Effector memory CD8-positive, alpha-beta T cell (primary cell): Measurements from ENCODE around the gene APH1B.

Experiments used
- ATAC-seq: fragments of 150-1000 bp; cut with Tn5 transposase; replicated peaks from 2 replicates; pipeline ENCODE4 v1.10.0; 2021; ENCODE audit warnings: mild to moderate bottlenecking, moderate library complexity
- DNase-seq, 3 experiments: peaks; one replicate each; pipeline ENCODE4 v3.0.0; 2021
- H3K27ac Mint-ChIP-seq, 2 donors: one replicate each; pipeline ENCODE4 v1.8.0; 2022; ENCODE audit warnings: mild to moderate bottlenecking in 2 of 2, mixed read lengths in 2 of 2, moderate library complexity in 2 of 2
- H3K27me3 Mint-ChIP-seq, 2 donors: one replicate each; pipeline ENCODE4 v1.8.0; 2022; ENCODE audit warnings: mixed read lengths in 2 of 2
- H3K36me3 Mint-ChIP-seq: one replicate; pipeline ENCODE4 v1.8.0; 2022; ENCODE audit warnings: mild to moderate bottlenecking, moderate library complexity, mixed read lengths; ENCODE audit not compliant: insufficient read depth
- H3K4me1 Mint-ChIP-seq, 2 donors: one replicate each; pipeline ENCODE4 v1.8.0; 2022; ENCODE audit warnings: low read depth in 2 of 2, mixed read lengths in 2 of 2
- H3K4me3 Mint-ChIP-seq, 2 donors: one replicate each; pipeline ENCODE4 v1.8.0; 2022; ENCODE audit warnings: mild to moderate bottlenecking in 2 of 2, mixed read lengths in 2 of 2, moderate library complexity in 2 of 2
- H3K9me3 Mint-ChIP-seq, 2 donors: one replicate each; pipeline ENCODE4 v1.8.0; 2022; ENCODE audit warnings: mixed read lengths in 2 of 2

The APH1B gene

DNA sequence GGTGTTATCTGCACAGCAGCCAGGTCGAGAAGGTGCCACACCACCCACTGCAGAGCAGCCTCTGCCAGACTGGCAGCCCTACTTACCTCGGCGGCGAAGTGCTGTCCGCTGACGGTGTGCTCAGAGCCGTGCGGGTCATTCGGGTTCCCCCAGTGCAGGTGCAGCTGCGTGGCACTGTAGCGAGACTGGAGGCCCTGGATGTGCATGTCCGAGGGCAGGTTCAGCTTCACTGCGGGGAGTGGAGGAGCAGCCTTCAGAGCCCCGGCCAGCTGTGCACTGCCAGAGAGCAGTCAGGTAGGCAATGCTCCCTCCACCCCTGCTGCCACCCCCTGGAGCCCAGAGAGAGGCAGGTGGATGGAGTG is 68.0 kb downstream of the APH1B start:
- ATAC-seq, result no peak
- Mint-ChIP-seq H3K4me1 (peaks cover 0 to 3% of the 10 kb centered on the region in 2 donors), H3K4me3 (no peak overlapping the region), H3K36me3 (no peaks in the 10 kb centered on the region), H3K27ac (no peak overlapping the region), H3K9me3 (no peaks in the 10 kb centered on the region), H3K27me3 (peaks cover 49 to 56% of the 10 kb centered on the region in 2 donors)
- no peak for DNase-seq

DNA sequence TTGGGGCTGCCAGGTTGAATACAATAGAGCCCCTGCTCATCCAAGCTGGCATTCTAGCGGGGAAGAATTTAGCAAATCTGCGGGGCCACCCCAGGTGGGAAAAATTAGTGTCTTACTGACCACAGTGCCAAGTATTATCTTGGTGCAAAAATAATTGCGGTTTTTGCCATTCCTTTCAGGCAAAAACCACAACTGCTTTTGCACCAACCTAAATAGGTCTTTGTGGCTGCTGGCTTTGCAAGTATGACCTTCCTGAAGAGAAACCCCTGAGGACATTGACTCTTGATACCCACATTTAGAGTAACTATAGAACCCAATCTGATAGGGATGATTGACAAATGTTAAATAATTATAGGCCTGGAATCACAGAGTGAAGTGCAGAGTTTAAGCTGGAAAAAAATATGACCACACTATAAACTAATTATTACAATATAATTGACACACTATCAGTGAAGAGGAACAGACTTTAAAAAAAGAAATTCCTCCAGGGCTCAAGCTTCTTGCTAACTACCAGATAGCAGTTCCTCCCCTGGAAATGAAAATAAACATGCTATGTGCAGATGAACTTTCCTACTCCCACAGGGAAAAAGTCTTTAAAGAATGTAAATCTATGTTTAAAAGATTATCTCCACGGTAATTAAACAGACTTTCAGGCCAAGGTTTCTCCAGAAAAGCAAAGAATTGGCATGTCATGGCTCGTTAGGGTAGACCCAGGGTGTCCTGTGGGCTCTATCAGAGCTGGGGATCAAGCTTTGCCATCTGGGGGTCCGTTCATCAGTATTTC is 69.9 kb downstream of the APH1B start:
- H3K27me3 Mint-ChIP-seq, result peaks cover 31 to 38% of the 10 kb centered on the region in 2 donors
- ATAC-seq (no peak), DNase-seq (no peak)
- H3K4me1 Mint-ChIP-seq, result peaks cover 0 to 3% of the 10 kb centered on the region in 2 donors
- H3K27ac Mint-ChIP-seq, result no peak overlapping the region
- H3K4me3 Mint-ChIP-seq, result no peak overlapping the region
- H3K9me3 Mint-ChIP-seq, result no peaks in the 10 kb centered on the region
- no peaks in the 10 kb centered on the region for H3K36me3 Mint-ChIP-seq

DNA sequence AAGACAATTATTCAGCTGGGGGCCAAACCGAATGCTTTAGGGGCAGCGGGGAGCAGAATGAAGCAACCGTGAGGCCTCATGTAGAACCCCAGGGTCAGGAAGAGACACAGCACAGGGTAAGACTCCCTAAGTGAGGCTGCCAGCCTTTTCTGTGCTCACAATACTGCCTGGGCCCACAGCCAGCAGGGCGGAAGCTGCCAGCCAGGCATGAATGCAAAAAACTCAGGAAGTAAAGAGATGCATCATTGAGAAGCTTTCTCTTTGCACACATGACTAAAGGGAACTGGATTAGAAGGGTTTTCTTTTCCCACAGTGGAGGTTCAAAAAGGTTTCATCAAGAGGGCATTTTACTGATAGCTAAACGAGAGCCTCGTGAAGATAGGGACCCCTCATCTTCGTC is 71.0 kb downstream of the APH1B start:
- Mint-ChIP-seq H3K4me1 (peaks cover 0 to 3% of the 10 kb centered on the region in 2 donors), H3K36me3 (no peaks in the 10 kb centered on the region), H3K9me3 (no peaks in the 10 kb centered on the region), H3K4me3 (no peak overlapping the region), H3K27ac (no peak overlapping the region), H3K27me3 (peaks cover 29 to 40% of the 10 kb centered on the region in 2 donors)
- DNase-seq (no peak), ATAC-seq (no peak)

DNA sequence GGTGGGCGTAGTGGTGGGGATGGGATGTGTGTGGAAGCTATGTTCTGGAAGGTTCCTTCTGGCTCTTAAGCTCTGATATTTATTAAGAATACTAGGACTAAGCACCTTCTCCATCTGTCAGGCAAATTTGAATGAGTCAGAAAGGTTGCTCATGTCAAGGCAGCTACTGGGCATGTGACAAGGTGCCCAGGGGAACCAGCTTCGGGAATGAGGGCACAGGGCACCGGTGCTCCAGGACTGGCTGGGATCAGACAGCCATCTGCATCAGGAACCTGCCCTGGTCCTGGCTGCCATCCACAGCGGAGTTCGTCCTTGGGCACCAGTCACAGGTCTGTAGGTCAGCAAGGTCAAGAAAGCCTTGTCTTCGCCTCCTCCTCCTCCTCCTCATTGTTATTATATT is 71.8 kb downstream of the APH1B start:
- Mint-ChIP-seq H3K36me3 (no peaks in the 10 kb centered on the region), H3K27ac (no peak overlapping the region), H3K4me1 (peaks cover 0 to 3% of the 10 kb centered on the region in 2 donors), H3K4me3 (no peak overlapping the region), H3K27me3 (peaks cover 21 to 36% of the 10 kb centered on the region in 2 donors), H3K9me3 (no peaks in the 10 kb centered on the region)
- DNase-seq, result no peak
- ATAC-seq, result no peak

- Mint-ChIP-seq H3K9me3 (no peaks in the 10 kb centered on the region), H3K4me1 (peaks cover 0 to 3% of the 10 kb centered on the region in 2 donors), H3K36me3 (no peaks in the 10 kb centered on the region), H3K4me3 (no peak overlapping the region), H3K27me3 (peaks cover 18 to 33% of the 10 kb centered on the region in 2 donors), H3K27ac (no peak overlapping the region)
- DNase-seq (no peak), ATAC-seq (no peak)
These were observed 72.2 kb downstream of the APH1B start for GRCh38 chr15:63349621-63350020.

DNA sequence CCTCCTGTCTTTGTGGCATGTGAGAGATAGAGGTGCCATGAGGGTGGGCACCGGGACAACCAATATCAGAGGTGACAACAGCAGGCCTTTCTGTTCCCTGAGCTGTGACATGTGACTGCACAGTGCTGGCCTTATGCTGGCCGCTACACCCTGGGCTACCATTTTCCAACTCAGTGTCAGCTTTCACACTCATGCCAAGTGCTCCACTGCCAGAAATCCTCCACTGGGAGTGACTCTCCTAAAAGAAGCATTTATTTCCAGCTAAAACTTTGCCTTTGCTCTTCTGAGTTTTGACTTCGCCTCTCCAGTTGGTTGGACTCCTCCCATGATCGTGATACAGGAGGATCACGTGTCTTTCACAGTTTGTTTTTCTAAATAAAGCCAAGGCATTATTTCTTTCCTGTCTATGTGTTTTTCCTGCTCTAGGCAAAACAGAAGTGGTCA is 72.8 kb downstream of the APH1B start:
- ATAC-seq (no peak), DNase-seq (no peak)
- no peak overlapping the region for H3K27ac Mint-ChIP-seq
- H3K9me3 Mint-ChIP-seq, result no peaks in the 10 kb centered on the region
- peaks cover 13 to 32% of the 10 kb centered on the region in 2 donors for H3K27me3 Mint-ChIP-seq
- H3K36me3 Mint-ChIP-seq, result no peaks in the 10 kb centered on the region
- H3K4me3 Mint-ChIP-seq, result no peak overlapping the region
- peaks cover 0 to 3% of the 10 kb centered on the region in 2 donors for H3K4me1 Mint-ChIP-seq

GRCh38 chr15:63351170-63351569 is 73.8 kb downstream of the APH1B start:
- no peaks in the 10 kb centered on the region for H3K9me3 Mint-ChIP-seq
- H3K27me3 Mint-ChIP-seq, result peaks cover 13 to 36% of the 10 kb centered on the region in 2 donors
- peaks cover 0 to 6% of the 10 kb centered on the region in 2 donors for H3K4me1 Mint-ChIP-seq
- no peak for DNase-seq
- no peaks in the 10 kb centered on the region for H3K36me3 Mint-ChIP-seq
- H3K27ac Mint-ChIP-seq, result no peak overlapping the region
- no peak overlapping the region for H3K4me3 Mint-ChIP-seq
- no peak for ATAC-seq

DNA sequence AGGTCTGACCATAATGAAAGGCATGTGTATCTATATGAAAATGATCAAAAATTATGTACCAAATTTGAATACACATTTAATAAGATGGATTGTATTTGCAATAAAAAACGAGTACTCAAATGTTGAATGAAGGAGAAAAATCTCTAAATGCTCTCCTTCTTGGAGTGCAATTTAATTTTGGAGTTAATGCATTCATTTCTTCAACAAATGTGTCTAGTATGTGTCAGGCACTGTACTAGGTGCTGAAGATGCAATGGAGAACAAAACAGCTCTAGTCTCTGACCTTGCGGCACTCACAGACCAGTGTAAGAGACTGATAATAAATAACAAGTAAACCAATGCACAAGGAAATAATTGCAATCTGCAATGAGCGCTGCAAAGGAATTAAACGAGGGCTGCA is 75.4 kb downstream of the APH1B start:
- ATAC-seq, result no peak
- Mint-ChIP-seq H3K4me3 (no peak overlapping the region), H3K27ac (no peak overlapping the region), H3K36me3 (no peaks in the 10 kb centered on the region), H3K27me3 (peaks cover 12 to 27% of the 10 kb centered on the region in 2 donors), H3K4me1 (peaks cover 0 to 6% of the 10 kb centered on the region in 2 donors), H3K9me3 (no peaks in the 10 kb centered on the region)
- no peak for DNase-seq

DNA sequence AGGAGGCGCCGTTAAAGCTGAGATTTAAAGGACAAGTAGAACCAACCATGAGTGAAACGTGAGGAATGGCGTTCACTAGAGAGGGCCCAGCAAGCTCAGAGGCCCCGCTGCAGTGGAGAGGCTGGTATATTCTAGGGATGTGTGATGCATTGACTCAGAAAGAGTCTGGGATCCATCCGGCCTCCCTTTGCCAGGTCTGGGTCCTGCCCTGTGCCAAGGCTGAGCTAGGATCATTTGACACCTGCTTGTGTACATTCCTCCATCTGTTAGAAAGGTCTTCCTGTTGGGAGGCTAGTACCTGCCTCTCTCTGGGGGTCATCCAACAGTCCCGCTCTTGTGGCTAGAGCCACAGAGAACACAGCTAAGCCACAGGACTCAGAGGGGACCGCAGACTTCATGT is 75.9 kb downstream of the APH1B start:
- no peak for DNase-seq
- H3K9me3 Mint-ChIP-seq, result no peaks in the 10 kb centered on the region
- no peaks in the 10 kb centered on the region for H3K36me3 Mint-ChIP-seq
- H3K4me3 Mint-ChIP-seq, result no peak overlapping the region
- H3K27ac Mint-ChIP-seq, result no peak overlapping the region
- H3K27me3 Mint-ChIP-seq, result peaks cover 12 to 26% of the 10 kb centered on the region in 2 donors
- ATAC-seq, result no peak
- H3K4me1 Mint-ChIP-seq, result peaks cover 0 to 6% of the 10 kb centered on the region in 2 donors

GRCh38 chr15:63353887-63354286 is 76.5 kb downstream of the APH1B start:
- peaks cover 0 to 3% of the 10 kb centered on the region in 2 donors for H3K4me1 Mint-ChIP-seq
- DNase-seq (no peak), ATAC-seq (no peak)
- no peak overlapping the region for H3K27ac Mint-ChIP-seq
- no peaks in the 10 kb centered on the region for H3K36me3 Mint-ChIP-seq
- H3K4me3 Mint-ChIP-seq, result no peak overlapping the region
- H3K9me3 Mint-ChIP-seq, result no peaks in the 10 kb centered on the region
- peaks cover 6 to 25% of the 10 kb centered on the region in 2 donors for H3K27me3 Mint-ChIP-seq

DNA sequence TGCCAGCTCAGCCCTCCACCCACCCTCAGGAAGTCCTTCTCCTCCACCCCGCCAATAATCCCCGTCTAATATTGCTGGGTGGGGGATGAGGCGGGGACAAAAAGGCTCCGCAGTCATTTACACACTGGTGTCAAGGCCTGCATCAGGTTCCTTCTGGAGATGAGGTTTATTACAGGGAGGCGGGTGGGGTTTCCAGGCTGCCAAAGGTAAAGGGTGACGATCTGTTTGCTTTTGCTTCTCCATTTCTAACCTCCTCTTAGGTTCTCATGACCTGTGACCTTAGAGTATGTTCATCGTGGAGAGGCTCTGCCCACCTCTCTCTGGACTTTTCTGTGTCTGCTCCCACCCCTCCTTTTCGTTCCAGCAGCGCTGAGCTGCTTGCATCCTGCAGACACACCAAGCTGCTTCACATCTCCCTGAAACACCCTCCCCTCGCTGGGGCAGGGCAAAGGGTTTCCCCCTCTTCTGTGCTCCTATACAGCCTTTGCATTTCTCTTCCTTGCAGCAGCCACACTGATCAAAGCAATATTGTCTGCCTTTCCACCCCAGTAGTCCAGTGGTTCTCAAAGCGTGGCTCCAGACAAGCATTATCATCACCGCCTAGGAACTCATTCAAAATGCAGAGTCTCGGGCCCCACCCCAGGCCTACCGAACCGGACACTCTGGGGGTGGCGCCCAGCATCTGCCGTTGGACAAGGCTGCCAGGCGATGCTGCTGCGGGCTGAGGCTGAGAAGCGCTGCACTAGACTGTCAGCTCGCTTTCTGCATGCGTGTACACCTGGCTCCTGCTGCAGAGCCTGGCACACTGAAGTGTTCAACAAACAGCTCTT is 77.6 kb downstream of the APH1B start:
- H3K27ac Mint-ChIP-seq, result no peak overlapping the region
- no peak for ATAC-seq
- peaks cover 0 to 3% of the 10 kb centered on the region in 2 donors for H3K4me1 Mint-ChIP-seq
- peaks cover 16 to 37% of the 10 kb centered on the region in 2 donors for H3K27me3 Mint-ChIP-seq
- H3K36me3 Mint-ChIP-seq, result no peaks in the 10 kb centered on the region
- DNase-seq, result no peak
- no peak overlapping the region for H3K4me3 Mint-ChIP-seq
- no peaks in the 10 kb centered on the region for H3K9me3 Mint-ChIP-seq

GRCh38 chr15:63357061-63357460 is 79.7 kb downstream of the APH1B start:
- Mint-ChIP-seq H3K27ac (no peak overlapping the region), H3K9me3 (no peaks in the 10 kb centered on the region), H3K4me1 (peaks cover 0 to 3% of the 10 kb centered on the region in 2 donors), H3K36me3 (no peaks in the 10 kb centered on the region), H3K27me3 (peaks cover 29 to 56% of the 10 kb centered on the region in 2 donors), H3K4me3 (no peak overlapping the region)
- no peak for DNase-seq
- ATAC-seq, result no peak

DNA sequence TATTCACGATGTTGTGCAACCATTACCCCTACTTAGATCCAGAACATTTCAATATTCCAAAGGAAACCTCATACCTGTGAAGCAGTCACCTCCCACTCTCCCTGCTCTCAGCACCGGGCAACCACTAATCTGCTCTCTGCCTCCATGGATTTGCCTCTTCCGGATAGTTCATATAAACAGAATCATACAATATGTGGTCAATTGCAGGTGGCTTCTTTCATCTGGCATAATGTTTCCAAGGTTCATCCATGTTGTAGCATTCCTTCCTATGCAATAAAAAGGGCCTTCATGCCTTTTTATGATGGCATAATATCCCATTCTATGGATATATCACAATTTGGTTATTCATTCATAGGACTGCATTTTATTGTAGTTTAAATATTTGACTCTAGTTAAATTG is 80.3 kb downstream of the APH1B start:
- H3K36me3 Mint-ChIP-seq, result no peaks in the 10 kb centered on the region
- H3K27me3 Mint-ChIP-seq, result peaks cover 29 to 57% of the 10 kb centered on the region in 2 donors
- H3K4me1 Mint-ChIP-seq, result peaks cover 0 to 3% of the 10 kb centered on the region in 2 donors

More for the DNA sequence above, 80.3 kb downstream of the APH1B start:
- Mint-ChIP-seq H3K27ac (no peak overlapping the region), H3K9me3 (no peaks in the 10 kb centered on the region), H3K4me3 (no peak overlapping the region)
- DNase-seq, result no peak
- no peak for ATAC-seq
